HEK293T (cell line): ENCODE data around the gene COL19A1.

ENCODE experiments used
- BHLHE40 ChIP-seq: fragments of 450-650 bp; IDR thresholded peaks from 2 replicates; pipeline ENCODE4 v1.6.1; 2016; ENCODE audit warnings: mild to moderate bottlenecking, moderate library complexity, borderline replicate concordance
- FOXK2 ChIP-seq: fragments of 450-650 bp; IDR thresholded peaks from 2 replicates; pipeline ENCODE4 v1.6.1; 2016; ENCODE audit warnings: mild to moderate bottlenecking
- TARDBP ChIP-seq: fragments of 450-650 bp; IDR thresholded peaks from 2 replicates; pipeline ENCODE4 v1.6.1; 2016

DNA sequence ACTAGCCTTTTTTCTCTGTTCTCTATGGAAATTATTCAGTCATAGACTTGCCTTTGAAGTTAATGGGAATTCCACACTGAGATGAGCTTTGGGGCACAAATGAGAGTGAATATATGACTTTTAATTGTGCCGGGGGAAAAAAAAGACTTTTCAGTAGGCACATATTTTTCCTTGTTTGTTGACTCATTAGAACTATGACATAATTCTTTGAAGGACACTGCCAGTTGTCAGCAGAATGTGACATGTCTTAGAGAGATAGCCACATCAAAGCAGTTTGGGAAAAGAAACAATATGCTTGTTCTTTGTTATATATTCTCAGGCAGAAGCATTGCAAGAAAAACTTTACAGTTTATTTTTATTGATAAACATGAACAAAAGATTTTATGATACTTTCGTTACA is 298.2 kb downstream of the COL19A1 start:
- TF ChIP-seq TARDBP (no peak), BHLHE40 (no peak), FOXK2 (no peak)
